Measurements from ENCODE around the gene CD55.

GRCh38 chr1:207305489-207305873 is 16.0 kb upstream of the CD55 start:
- TF ChIP-seq CTCF (conservative IDR thresholded peaks at IDR 0.05 in 1 of 2, IDR thresholded peaks at IDR 0.05 in 1 of 2; ENCODE audit: low read depth in 1 of 2, low read length in 2 of 2) (no peak), EZH2 (IDR thresholded peaks at IDR 0.05; ENCODE audit: low read length, missing control alignments) (no peak)

Measured in fibroblast of lung (primary cell).